HepG2 (cell line): ENCODE measurements around the gene AKAP12. TPM values are rescaled to one million over a fixed set of nuclear protein-coding genes. Genes with fewer than 3 reads are reported as not detected.

ENCODE experiments used
- MTA3 ChIP-seq: sonication (generic); formaldehyde crosslinking; IDR thresholded peaks from 2 replicates; pipeline ENCODE4 v1.4.0; 2020; ENCODE audit warnings: missing genetic modification reagents
- SP140L ChIP-seq: sonication (generic); formaldehyde crosslinking; IDR thresholded peaks from 2 replicates; pipeline ENCODE4 v1.4.0; 2020; ENCODE audit warnings: missing genetic modification reagents, borderline replicate concordance
- TAF1 ChIP-seq: sonication (generic); formaldehyde crosslinking; IDR thresholded peaks from 2 replicates; pipeline ENCODE4 v1.4.0; 2020; ENCODE audit warnings: missing genetic modification reagents
- TEAD2 ChIP-seq: sonication (generic); formaldehyde crosslinking; IDR thresholded peaks from 2 replicates; pipeline ENCODE4 v1.9.0; 2021; ENCODE audit warnings: missing genetic modification reagents
- XBP1 ChIP-seq: sonication (generic); formaldehyde crosslinking; IDR thresholded peaks from 2 replicates; pipeline ENCODE4 v1.5.0; 2020; ENCODE audit warnings: missing genetic modification reagents
- ZFP36 ChIP-seq: fragments of 150-350 bp; IDR thresholded peaks from 2 replicates; pipeline ENCODE4 v1.6.1; 2018; ENCODE audit warnings: borderline replicate concordance, low read length, low read depth; ENCODE audit not compliant: partially characterized antibody
- ZKSCAN8 ChIP-seq: IDR thresholded peaks from 2 replicates; pipeline ENCODE4 v1.6.1; 2016; ENCODE audit warnings: borderline replicate concordance, missing genetic modification reagents, missing compliant biosample characterization
- ZNF263 ChIP-seq: sonication (generic); formaldehyde crosslinking; IDR thresholded peaks from 2 replicates; pipeline ENCODE4 v1.4.0; 2020; ENCODE audit warnings: missing genetic modification reagents
- ZNF432 ChIP-seq: sonication (generic); formaldehyde crosslinking; IDR thresholded peaks from 2 replicates; pipeline ENCODE4 v1.5.0; 2020; ENCODE audit warnings: missing genetic modification reagents, mild to moderate bottlenecking, borderline replicate concordance
- ZNF556 ChIP-seq: sonication (generic); formaldehyde crosslinking; IDR thresholded peaks from 2 replicates; pipeline ENCODE4 v1.4.0; 2020; ENCODE audit warnings: mild to moderate bottlenecking, missing genetic modification reagents, borderline replicate concordance
- ZSCAN12 ChIP-seq: sonication (generic); formaldehyde crosslinking; IDR thresholded peaks from 2 replicates; pipeline ENCODE4 v1.9.0; 2021; ENCODE audit warnings: mild to moderate bottlenecking, missing genetic modification reagents
- polyA plus RNA-seq, 8 experiments: library from polyadenylated mRNA; depleted of rRNA in 3 of 8; stranded (reverse) in 7 of 8; unstranded in 1 of 8; fragments of >200 nt; fragmentation: Illumina TruSeq in 4 of 8; extraction: Trizol in 4 of 8; gene quantifications; 2 replicates each; pipeline versions ENCODE4 v1.2.1 to v1.2.3, GENCODE V29; 2011 to 2016; ENCODE audit warnings: low read depth in 4 of 8, missing spikeins in 1 of 8, mixed read lengths in 1 of 8; ENCODE audit not compliant: insufficient read depth in 1 of 8
- total RNA-seq, 5 experiments: library from RNA; depleted of rRNA; stranded (reverse); fragments of >200 nt; fragmentation: Illumina TruSeq; extraction: Trizol; gene quantifications; 2 replicates each; pipeline ENCODE4 v1.2.3, GENCODE V29; 2016; ENCODE audit warnings: low read depth in 1 of 5
- TF ChIP-seq, protein P1 (sequence below): sonication (generic); formaldehyde crosslinking; IDR thresholded peaks from 2 replicates; pipeline ENCODE4 v1.8.0; 2022; ENCODE audit warnings: mild to moderate bottlenecking, missing genetic modification reagents, moderate library complexity
- TF ChIP-seq, protein P2 (sequence below): sonication (generic); formaldehyde crosslinking; IDR thresholded peaks from 2 replicates; pipeline ENCODE4 v1.4.0; 2020; ENCODE audit warnings: missing genetic modification reagents
- TF ChIP-seq, protein P3 (sequence below): sonication (generic); formaldehyde crosslinking; IDR thresholded peaks from 2 replicates; pipeline ENCODE4 v1.8.1; 2023; ENCODE audit warnings: missing genetic modification reagents, inconsistent platforms, borderline replicate concordance
- TF ChIP-seq, protein P4 (sequence below), 2 experiments: sonication (generic) in 1 of 2; formaldehyde crosslinking in 1 of 2; IDR thresholded peaks; 2 replicates each; pipeline versions ENCODE4 v1.4.0 to v1.6.1; 2018 to 2020; ENCODE audit warnings: missing genetic modification reagents in 2 of 2, borderline replicate concordance in 1 of 2, low read depth in 1 of 2, mild to moderate bottlenecking in 1 of 2, missing biosample characterization in 1 of 2
- TF ChIP-seq, protein P5 (sequence below): sonication (generic); formaldehyde crosslinking; IDR thresholded peaks from 2 replicates; pipeline ENCODE4 v1.8.0; 2022; ENCODE audit warnings: missing genetic modification reagents, mild to moderate bottlenecking, moderate library complexity, borderline replicate concordance
- TF ChIP-seq, protein P6 (sequence below): IDR thresholded peaks from 2 replicates; pipeline ENCODE4 v1.6.1; 2016

AKAP12 gene
- total and polyA plus RNA-seq, 2 of the 13 experiments (the other 11 are each of a cell fraction or from before 2014, with no cell fraction given): 10.6 to 19.0 TPM

DNA sequence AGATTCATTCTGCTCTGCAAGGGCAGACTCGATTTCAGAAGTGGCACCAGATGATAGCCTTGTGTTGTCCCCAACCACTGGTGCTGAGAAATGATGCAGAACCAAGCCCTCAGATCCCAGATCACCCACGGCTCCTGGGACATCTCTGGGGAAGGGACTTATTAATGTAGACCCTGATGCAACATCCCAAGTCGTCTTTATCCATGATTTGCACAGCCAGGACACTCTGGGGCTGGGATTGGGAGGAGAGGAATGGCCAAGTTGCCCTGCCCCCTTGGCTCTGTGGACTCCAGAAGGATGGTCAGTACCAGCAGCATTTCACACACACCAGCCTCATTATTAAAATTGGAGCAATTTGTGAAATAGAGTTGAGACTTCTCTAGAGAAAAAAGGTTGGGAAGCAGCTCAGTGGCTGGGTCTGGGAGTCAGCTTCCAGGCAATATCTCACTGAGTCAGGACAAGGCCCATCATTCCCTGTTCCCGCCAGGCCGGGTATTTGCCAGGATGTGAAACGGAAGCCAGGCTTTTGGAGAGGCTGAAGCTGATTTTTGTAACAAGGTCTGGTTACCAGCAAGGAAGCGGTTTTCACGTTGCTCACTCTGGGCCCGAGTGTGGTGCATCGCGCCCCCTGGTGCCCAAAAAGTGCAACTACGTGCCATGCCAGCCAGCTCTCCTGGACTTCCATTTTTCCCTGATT, 84.2 kb downstream of the AKAP12 start (continued):
- no peak for TF ChIP-seq ZNF432 (CRISPR knock-in tag)
- TF ChIP-seq TEAD2 (CRISPR knock-in tag): no peak
- TF ChIP-seq TAF1 (CRISPR knock-in tag): no peak
- TF ChIP-seq, protein P1, sequence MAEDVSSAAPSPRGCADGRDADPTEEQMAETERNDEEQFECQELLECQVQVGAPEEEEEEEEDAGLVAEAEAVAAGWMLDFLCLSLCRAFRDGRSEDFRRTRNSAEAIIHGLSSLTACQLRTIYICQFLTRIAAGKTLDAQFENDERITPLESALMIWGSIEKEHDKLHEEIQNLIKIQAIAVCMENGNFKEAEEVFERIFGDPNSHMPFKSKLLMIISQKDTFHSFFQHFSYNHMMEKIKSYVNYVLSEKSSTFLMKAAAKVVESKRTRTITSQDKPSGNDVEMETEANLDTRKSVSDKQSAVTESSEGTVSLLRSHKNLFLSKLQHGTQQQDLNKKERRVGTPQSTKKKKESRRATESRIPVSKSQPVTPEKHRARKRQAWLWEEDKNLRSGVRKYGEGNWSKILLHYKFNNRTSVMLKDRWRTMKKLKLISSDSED: no peak
- TF ChIP-seq, protein P2, sequence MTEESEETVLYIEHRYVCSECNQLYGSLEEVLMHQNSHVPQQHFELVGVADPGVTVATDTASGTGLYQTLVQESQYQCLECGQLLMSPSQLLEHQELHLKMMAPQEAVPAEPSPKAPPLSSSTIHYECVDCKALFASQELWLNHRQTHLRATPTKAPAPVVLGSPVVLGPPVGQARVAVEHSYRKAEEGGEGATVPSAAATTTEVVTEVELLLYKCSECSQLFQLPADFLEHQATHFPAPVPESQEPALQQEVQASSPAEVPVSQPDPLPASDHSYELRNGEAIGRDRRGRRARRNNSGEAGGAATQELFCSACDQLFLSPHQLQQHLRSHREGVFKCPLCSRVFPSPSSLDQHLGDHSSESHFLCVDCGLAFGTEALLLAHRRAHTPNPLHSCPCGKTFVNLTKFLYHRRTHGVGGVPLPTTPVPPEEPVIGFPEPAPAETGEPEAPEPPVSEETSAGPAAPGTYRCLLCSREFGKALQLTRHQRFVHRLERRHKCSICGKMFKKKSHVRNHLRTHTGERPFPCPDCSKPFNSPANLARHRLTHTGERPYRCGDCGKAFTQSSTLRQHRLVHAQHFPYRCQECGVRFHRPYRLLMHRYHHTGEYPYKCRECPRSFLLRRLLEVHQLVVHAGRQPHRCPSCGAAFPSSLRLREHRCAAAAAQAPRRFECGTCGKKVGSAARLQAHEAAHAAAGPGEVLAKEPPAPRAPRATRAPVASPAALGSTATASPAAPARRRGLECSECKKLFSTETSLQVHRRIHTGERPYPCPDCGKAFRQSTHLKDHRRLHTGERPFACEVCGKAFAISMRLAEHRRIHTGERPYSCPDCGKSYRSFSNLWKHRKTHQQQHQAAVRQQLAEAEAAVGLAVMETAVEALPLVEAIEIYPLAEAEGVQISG (CRISPR knock-in tag): no peak
- TF ChIP-seq ZKSCAN8 (CRISPR knock-in tag): peak; percentile 66; the same call in 1 of the 2 replicates
- TF ChIP-seq ZNF556 (CRISPR knock-in tag): peak; percentile 67; the same call in 1 of the 2 replicates
- no peak for TF ChIP-seq ZNF263
- peak; percentile 53 for TF ChIP-seq ZFP36
- no peak for TF ChIP-seq XBP1 (CRISPR knock-in tag)
- TF ChIP-seq, protein P3, sequence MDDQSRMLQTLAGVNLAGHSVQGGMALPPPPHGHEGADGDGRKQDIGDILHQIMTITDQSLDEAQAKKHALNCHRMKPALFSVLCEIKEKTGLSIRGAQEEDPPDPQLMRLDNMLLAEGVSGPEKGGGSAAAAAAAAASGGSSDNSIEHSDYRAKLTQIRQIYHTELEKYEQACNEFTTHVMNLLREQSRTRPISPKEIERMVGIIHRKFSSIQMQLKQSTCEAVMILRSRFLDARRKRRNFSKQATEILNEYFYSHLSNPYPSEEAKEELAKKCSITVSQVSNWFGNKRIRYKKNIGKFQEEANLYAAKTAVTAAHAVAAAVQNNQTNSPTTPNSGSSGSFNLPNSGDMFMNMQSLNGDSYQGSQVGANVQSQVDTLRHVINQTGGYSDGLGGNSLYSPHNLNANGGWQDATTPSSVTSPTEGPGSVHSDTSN (CRISPR knock-in tag): no peak
- TF ChIP-seq, protein P4, sequence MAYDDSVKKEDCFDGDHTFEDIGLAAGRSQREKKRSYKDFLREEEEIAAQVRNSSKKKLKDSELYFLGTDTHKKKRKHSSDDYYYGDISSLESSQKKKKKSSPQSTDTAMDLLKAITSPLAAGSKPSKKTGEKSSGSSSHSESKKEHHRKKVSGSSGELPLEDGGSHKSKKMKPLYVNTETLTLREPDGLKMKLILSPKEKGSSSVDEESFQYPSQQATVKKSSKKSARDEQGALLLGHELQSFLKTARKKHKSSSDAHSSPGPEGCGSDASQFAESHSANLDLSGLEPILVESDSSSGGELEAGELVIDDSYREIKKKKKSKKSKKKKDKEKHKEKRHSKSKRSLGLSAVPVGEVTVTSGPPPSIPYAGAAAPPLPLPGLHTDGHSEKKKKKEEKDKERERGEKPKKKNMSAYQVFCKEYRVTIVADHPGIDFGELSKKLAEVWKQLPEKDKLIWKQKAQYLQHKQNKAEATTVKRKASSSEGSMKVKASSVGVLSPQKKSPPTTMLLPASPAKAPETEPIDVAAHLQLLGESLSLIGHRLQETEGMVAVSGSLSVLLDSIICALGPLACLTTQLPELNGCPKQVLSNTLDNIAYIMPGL (CRISPR knock-in tag; IDR thresholded peaks at IDR 0.05; ENCODE audit: borderline replicate concordance in 1 of 2, low read depth in 1 of 2): peak; percentile 80 to 81; a peak in 3 of 4 replicates
- TF ChIP-seq, protein P5, sequence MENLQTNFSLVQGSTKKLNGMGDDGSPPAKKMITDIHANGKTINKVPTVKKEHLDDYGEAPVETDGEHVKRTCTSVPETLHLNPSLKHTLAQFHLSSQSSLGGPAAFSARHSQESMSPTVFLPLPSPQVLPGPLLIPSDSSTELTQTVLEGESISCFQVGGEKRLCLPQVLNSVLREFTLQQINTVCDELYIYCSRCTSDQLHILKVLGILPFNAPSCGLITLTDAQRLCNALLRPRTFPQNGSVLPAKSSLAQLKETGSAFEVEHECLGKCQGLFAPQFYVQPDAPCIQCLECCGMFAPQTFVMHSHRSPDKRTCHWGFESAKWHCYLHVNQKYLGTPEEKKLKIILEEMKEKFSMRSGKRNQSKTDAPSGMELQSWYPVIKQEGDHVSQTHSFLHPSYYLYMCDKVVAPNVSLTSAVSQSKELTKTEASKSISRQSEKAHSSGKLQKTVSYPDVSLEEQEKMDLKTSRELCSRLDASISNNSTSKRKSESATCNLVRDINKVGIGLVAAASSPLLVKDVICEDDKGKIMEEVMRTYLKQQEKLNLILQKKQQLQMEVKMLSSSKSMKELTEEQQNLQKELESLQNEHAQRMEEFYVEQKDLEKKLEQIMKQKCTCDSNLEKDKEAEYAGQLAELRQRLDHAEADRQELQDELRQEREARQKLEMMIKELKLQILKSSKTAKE (CRISPR knock-in tag): no peak
- TF ChIP-seq MTA3 (CRISPR knock-in tag): no peak
- no peak for TF ChIP-seq SP140L
- TF ChIP-seq ZSCAN12 (CRISPR knock-in tag): no peak
- TF ChIP-seq, protein P6, sequence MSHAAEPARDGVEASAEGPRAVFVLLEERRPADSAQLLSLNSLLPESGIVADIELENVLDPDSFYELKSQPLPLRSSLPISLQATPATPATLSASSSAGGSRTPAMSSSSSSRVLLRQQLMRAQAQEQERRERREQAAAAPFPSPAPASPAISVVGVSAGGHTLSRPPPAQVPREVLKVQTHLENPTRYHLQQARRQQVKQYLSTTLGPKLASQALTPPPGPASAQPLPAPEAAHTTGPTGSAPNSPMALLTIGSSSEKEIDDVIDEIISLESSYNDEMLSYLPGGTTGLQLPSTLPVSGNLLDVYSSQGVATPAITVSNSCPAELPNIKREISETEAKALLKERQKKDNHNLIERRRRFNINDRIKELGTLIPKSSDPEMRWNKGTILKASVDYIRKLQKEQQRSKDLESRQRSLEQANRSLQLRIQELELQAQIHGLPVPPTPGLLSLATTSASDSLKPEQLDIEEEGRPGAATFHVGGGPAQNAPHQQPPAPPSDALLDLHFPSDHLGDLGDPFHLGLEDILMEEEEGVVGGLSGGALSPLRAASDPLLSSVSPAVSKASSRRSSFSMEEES (CRISPR knock-in tag): no peak
